NAMALWA (cell line): ENCODE data around the gene VAV3.

Experiments
- DNase-seq: peaks from one replicate; pipeline ENCODE4 v3.0.0-alpha.2; 2015; ENCODE audit warnings: low spot score

VAV3 gene

GRCh38 chr1:107974090-107974489, 9.1 kb upstream of the VAV3 start:
- no peak for DNase-seq

- DNase-seq: no peak
Measured at GRCh38 chr1:107972391-107973180, 7.6 kb upstream of the VAV3 start.

- DNase-seq: no peak
Measured at GRCh38 chr1:107966550-107966949, 1.6 kb upstream of the VAV3 start.

GRCh38 chr1:107964336-107965109, 457 bp downstream of the VAV3 start:
- DNase-seq: no peak

GRCh38 chr1:107963601-107964335, 1.2 kb downstream of the VAV3 start:
- DNase-seq: peak; percentile 44

GRCh38 chr1:107963008-107963407, 2.0 kb downstream of the VAV3 start:
- DNase-seq: no peak

GRCh38 chr1:107954719-107955415, 10.1 kb downstream of the VAV3 start:
- DNase-seq: no peak

- DNase-seq: no peak
Measured at GRCh38 chr1:107954126-107954525, 10.9 kb downstream of the VAV3 start.

- no peak for DNase-seq
Measured at GRCh38 chr1:107953556-107953955, 11.4 kb downstream of the VAV3 start.

GRCh38 chr1:107952989-107953388, 12.0 kb downstream of the VAV3 start:
- DNase-seq: no peak

GRCh38 chr1:107950464-107950863, 14.5 kb downstream of the VAV3 start:
- no peak for DNase-seq

- DNase-seq: no peak
Measured at GRCh38 chr1:107949467-107950253, 15.3 kb downstream of the VAV3 start.

- DNase-seq: no peak
Measured at GRCh38 chr1:107946794-107947193, 18.2 kb downstream of the VAV3 start.

GRCh38 chr1:107943694-107944093, 21.3 kb downstream of the VAV3 start:
- DNase-seq: no peak

GRCh38 chr1:107942814-107943213, 22.2 kb downstream of the VAV3 start:
- DNase-seq: no peak

GRCh38 chr1:107941531-107941930, 23.4 kb downstream of the VAV3 start:
- DNase-seq: no peak

- no peak for DNase-seq
Measured at GRCh38 chr1:107941123-107941522, 23.9 kb downstream of the VAV3 start.

- no peak for DNase-seq
Measured at GRCh38 chr1:107940701-107941100, 24.3 kb downstream of the VAV3 start.

GRCh38 chr1:107940017-107940577, 24.9 kb downstream of the VAV3 start:
- no peak for DNase-seq

GRCh38 chr1:107939256-107939655, 25.7 kb downstream of the VAV3 start:
- no peak for DNase-seq
